ENCODE data around the gene SLC39A11. TPM values are rescaled to one million over a fixed set of nuclear protein-coding genes. Genes with fewer than 3 reads are reported as not detected.

Gene SLC39A11
- polyA plus RNA-seq, 1 donor from 2014 or later: 8.0 TPM

- Histone ChIP-seq H3K4me3 (ENCODE audit: low read length) (no peak overlapping the region), H2AFZ (ENCODE audit: low read depth, low read length) (no peak overlapping the region), H3K27ac (ENCODE audit: low read length) (no peak overlapping the region), H3F3A (ENCODE audit: insufficient read depth, low read length, poor library complexity, severe bottlenecking) (no peaks in the 10 kb centered on the region), H3K27me3 (ENCODE audit: insufficient read depth, low read depth, low read length) (no peaks in the 10 kb centered on the region), H3K4me2 (ENCODE audit: low read length) (no peak overlapping the region), H3K9me2 (ENCODE audit: insufficient read depth, low read length) (no peaks in the 10 kb centered on the region), H4K20me1 (ENCODE audit: insufficient read depth) (no peaks in the 10 kb centered on the region), H3K9me3 (ENCODE audit: low read length) (no peaks in the 10 kb centered on the region), H3K79me2 (replicated peaks; ENCODE audit: insufficient read depth, low read length) (no peaks in the 10 kb centered on the region), H3K36me3 (ENCODE audit: insufficient read depth, low read length) (no peaks in the 10 kb centered on the region), H3K9ac (ENCODE audit: low read length) (no peak overlapping the region)
- TF ChIP-seq RAD21 (conservative IDR thresholded peaks at IDR 0.05) (no peak), REST (IDR thresholded peaks at IDR 0.05; ENCODE audit: borderline replicate concordance) (no peak), CTCF (IDR thresholded peaks at IDR 0.05; ENCODE audit: poor library complexity, severe bottlenecking) (no peak), TAF1 (IDR thresholded peaks at IDR 0.05; ENCODE audit: low read depth) (no peak), EZH2 (IDR thresholded peaks at IDR 0.05; ENCODE audit: borderline replicate concordance, insufficient read depth, low read length, poor library complexity, severe bottlenecking) (no peak)
These were observed 493.8 kb downstream of the SLC39A11 start for GRCh38 chr17:72598695-72599094.

GRCh38 chr17:72597354-72598087 lies 495.0 kb downstream of the SLC39A11 start:
- H3K4me3 ChIP-seq (ENCODE audit: low read length): no peak overlapping the region
- no peak overlapping the region for H3K27ac ChIP-seq (ENCODE audit: low read length)
- H4K20me1 ChIP-seq (ENCODE audit: insufficient read depth): no peaks in the 10 kb centered on the region
- H3K27me3 ChIP-seq (ENCODE audit: insufficient read depth, low read depth, low read length): no peaks in the 10 kb centered on the region
- no peak overlapping the region for H3K4me2 ChIP-seq (ENCODE audit: low read length)
- no peaks in the 10 kb centered on the region for H3K9me3 ChIP-seq (ENCODE audit: low read length)
- no peak overlapping the region for H3K9ac ChIP-seq (ENCODE audit: low read length)
- no peak overlapping the region for H2AFZ ChIP-seq (ENCODE audit: low read depth, low read length)
- no peaks in the 10 kb centered on the region for H3K9me2 ChIP-seq (ENCODE audit: insufficient read depth, low read length)
- no peaks in the 10 kb centered on the region for H3K36me3 ChIP-seq (ENCODE audit: insufficient read depth, low read length)
- TF ChIP-seq TAF1 (IDR thresholded peaks at IDR 0.05; ENCODE audit: low read depth): no peak
- no peak for TF ChIP-seq POLR2AphosphoS5 (IDR thresholded peaks at IDR 0.05)
- no peak for TF ChIP-seq CTCF (IDR thresholded peaks at IDR 0.05; ENCODE audit: poor library complexity, severe bottlenecking)
- no peak for TF ChIP-seq RAD21 (conservative IDR thresholded peaks at IDR 0.05)
- no peak for TF ChIP-seq EZH2 (IDR thresholded peaks at IDR 0.05; ENCODE audit: borderline replicate concordance, insufficient read depth, low read length, poor library complexity, severe bottlenecking)
- no peak for TF ChIP-seq SMC3 (conservative IDR thresholded peaks at IDR 0.05; ENCODE audit: poor library complexity)
- TF ChIP-seq EP300 (conservative IDR thresholded peaks at IDR 0.05; ENCODE audit: poor library complexity, severe bottlenecking): no peak
- H3K79me2 ChIP-seq (replicated peaks; ENCODE audit: insufficient read depth, low read length): no peaks in the 10 kb centered on the region
- H3F3A ChIP-seq (ENCODE audit: insufficient read depth, low read length, poor library complexity, severe bottlenecking): no peaks in the 10 kb centered on the region

Small RNAs within 50 kb of the gene (small RNA-seq; reads per million reads assigned to genes)
- gene RF00422: 0 reads per million in 3 experiments

Other genes starting within 250 kb of the SLC39A11 start
- gene SSTR2, start 72.3 kb upstream of the SLC39A11 start, polyA plus RNA-seq: 7.7 and 8.1 TPM in 2 replicates
- 23.5 and 26.3 TPM in 2 replicates for gene COG1, start 100.4 kb upstream of the SLC39A11 start, polyA plus RNA-seq
- not detected in 2 replicates for gene CPSF4L, start 169.2 kb upstream of the SLC39A11 start, polyA plus RNA-seq
- 19.4 and 29.0 TPM in 2 replicates for gene CDC42EP4, start 219.3 kb upstream of the SLC39A11 start, polyA plus RNA-seq